ENCODE measurements around the gene UGT1A10. TPM values are rescaled to one million over a fixed set of nuclear protein-coding genes. Genes with fewer than 3 reads are reported as not detected.

Gene UGT1A10
- total and polyA plus RNA-seq, 2 donors (not counting 3 experiments of a cell fraction or from before 2014, with no cell fraction given), result not detected

- no TSS peak for BruUV-seq (replicated peaks)
- ChIA-PET POLR2A (no interaction called here), CTCF (no interaction called here)
- no peaks in the 10 kb centered on the region for H3K36me3 ChIP-seq (ENCODE audit: control insufficient read depth in 2 of 2, extremely low read depth in 1 of 2, insufficient read depth in 2 of 2, low read length in 2 of 2)
- no peaks in the 10 kb centered on the region for H4K20me1 ChIP-seq (replicated peaks; ENCODE audit: control insufficient read depth, extremely low read depth, insufficient read depth, low read length)
- H3K4me3 ChIP-seq (replicated peaks in 1 of 3; ENCODE audit: insufficient read depth in 1 of 3, low read depth in 1 of 3, low read length in 3 of 3), result no peak within 1 kb of the TSS
- H3K4me1 ChIP-seq (ENCODE audit: control insufficient read depth, extremely low read depth, insufficient read depth, low read length), result peaks cover 17% of the 10 kb centered on the region
- H3K27ac ChIP-seq (ENCODE audit: insufficient read depth, low read depth, low read length), result no peak within 1 kb of the TSS
- dilution Hi-C loops (cut with MboI; ENCODE audit: extremely low pct_ligation_motif_present, low sequenced_read_pairs) (no loop called here), intact Hi-C loops (cut with micrococcal nuclease) (no loop called here)
- no peak for TF ChIP-seq POLR2AphosphoS5 (IDR thresholded peaks at IDR 0.05; ENCODE audit: insufficient read depth, low read depth, low read length)
- TF ChIP-seq EZH2 (IDR thresholded peaks at IDR 0.05; ENCODE audit: borderline replicate concordance, low read depth, low read length, severe bottlenecking), result no peak
- TF ChIP-seq GATA2 (IDR thresholded peaks at IDR 0.05; ENCODE audit: insufficient read depth, insufficient read length, low read depth, low read length), result no peak
- TF ChIP-seq FOS (IDR thresholded peaks at IDR 0.05; ENCODE audit: borderline replicate concordance, insufficient read depth, low read length), result no peak
- no peak for TF ChIP-seq MYC (IDR thresholded peaks at IDR 0.05; ENCODE audit: low read depth, low read length)
- no peak for TF ChIP-seq JUN (IDR thresholded peaks at IDR 0.05; ENCODE audit: borderline replicate concordance, insufficient read depth, insufficient read length, low read depth)
- TF ChIP-seq CTCF (IDR thresholded peaks at IDR 0.05; ENCODE audit: extremely low read depth in 1 of 2, insufficient read depth in 1 of 2, low read depth in 1 of 2, low read length in 2 of 2), result no peak
- TF ChIP-seq MAX (IDR thresholded peaks at IDR 0.05; ENCODE audit: insufficient read depth, insufficient read length), result no peak
- no peak for TF ChIP-seq POLR2A (IDR thresholded peaks at IDR 0.05; ENCODE audit: low read depth, low read length)
- no peak within 1 kb of the TSS for H3K9ac ChIP-seq (replicated peaks; ENCODE audit: extremely low read depth, insufficient read depth, low read length)
- no peak within 1 kb of the TSS for H2AFZ ChIP-seq (ENCODE audit: low read depth, low read length)
- H3K27me3 ChIP-seq (ENCODE audit: control insufficient read depth in 2 of 2, insufficient read depth in 2 of 2, low read length in 2 of 2), result no peaks in the 10 kb centered on the region
- no peak for FAIRE-seq
- no peaks in the 10 kb centered on the region for H3K79me2 ChIP-seq (ENCODE audit: control insufficient read depth, insufficient read depth, low read length)
- no peak within 1 kb of the TSS for H3K4me2 ChIP-seq (ENCODE audit: insufficient read depth, low read length)
- no peak for DNase-seq (ENCODE audit: low read depth, low spot score)
- H3K9me3 ChIP-seq (replicated peaks; ENCODE audit: control insufficient read depth, insufficient read depth, low read length), result no peaks in the 10 kb centered on the region
- no peaks in the 10 kb centered on the region for H3K9me1 ChIP-seq (replicated peaks; ENCODE audit: control insufficient read depth, extremely low read depth, insufficient read depth, low read length)
Observed at GRCh38 chr2:233692648-233693047, 56.4 kb downstream of the UGT1A10 start, which contains the start of gene UGT1A6. UGT1A6 (plus strand) TSS chr2:233692890; CDS start chr2:233693005, 115 bp downstream.
